B cell (primary cell): ENCODE data around the gene POLQ.

Source experiments
- EZH2 ChIP-seq: IDR thresholded peaks from 2 replicates; pipeline ENCODE4 v1.6.1; 2012; ENCODE audit warnings: borderline replicate concordance, low read depth, mild to moderate bottlenecking, moderate library complexity, low read length; ENCODE audit not compliant: insufficient read depth, poor library complexity, severe bottlenecking
- TF ChIP-seq, protein P1 (sequence below): fragments of 200-600 bp; IDR thresholded peaks from one replicate; pipeline ENCODE4 v1.8.0; 2022; ENCODE audit warnings: antibody characterized with exemption, mild to moderate bottlenecking

DNA sequence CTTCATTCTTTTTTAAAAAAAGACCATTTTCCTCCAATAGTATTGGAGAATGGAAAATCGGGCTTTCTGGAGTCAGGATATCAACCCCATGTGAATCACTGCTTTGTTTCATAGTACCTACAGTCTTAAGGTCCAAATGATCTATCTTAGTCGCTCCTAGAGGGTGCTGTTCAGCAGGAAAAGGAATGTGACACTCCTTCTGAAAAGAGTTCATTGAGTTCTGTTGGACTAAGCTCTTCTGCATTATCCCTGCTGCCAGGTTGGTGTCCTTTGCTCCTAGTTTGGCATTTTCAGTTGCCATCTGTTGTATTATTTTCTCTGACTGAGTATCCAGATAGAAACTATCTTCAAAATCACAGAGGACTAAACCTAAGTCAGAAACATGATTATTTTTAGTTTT lies 57.2 kb downstream of the POLQ start:
- TF ChIP-seq, protein P1, sequence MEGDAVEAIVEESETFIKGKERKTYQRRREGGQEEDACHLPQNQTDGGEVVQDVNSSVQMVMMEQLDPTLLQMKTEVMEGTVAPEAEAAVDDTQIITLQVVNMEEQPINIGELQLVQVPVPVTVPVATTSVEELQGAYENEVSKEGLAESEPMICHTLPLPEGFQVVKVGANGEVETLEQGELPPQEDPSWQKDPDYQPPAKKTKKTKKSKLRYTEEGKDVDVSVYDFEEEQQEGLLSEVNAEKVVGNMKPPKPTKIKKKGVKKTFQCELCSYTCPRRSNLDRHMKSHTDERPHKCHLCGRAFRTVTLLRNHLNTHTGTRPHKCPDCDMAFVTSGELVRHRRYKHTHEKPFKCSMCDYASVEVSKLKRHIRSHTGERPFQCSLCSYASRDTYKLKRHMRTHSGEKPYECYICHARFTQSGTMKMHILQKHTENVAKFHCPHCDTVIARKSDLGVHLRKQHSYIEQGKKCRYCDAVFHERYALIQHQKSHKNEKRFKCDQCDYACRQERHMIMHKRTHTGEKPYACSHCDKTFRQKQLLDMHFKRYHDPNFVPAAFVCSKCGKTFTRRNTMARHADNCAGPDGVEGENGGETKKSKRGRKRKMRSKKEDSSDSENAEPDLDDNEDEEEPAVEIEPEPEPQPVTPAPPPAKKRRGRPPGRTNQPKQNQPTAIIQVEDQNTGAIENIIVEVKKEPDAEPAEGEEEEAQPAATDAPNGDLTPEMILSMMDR: no peak
- TF ChIP-seq EZH2: no peak
